ENCODE results near the gene NOL6. TPM values are rescaled to one million over a fixed set of nuclear protein-coding genes. Genes with fewer than 3 reads are reported as not detected.

Gene NOL6
- total RNA-seq, 2 donors from 2014 or later = 20.8 to 34.9 TPM

GRCh38 chr9:33446240-33446945 lies 27.3 kb downstream of the NOL6 start:
- Histone ChIP-seq H3K4me1 (ENCODE audit: control insufficient read depth in 1 of 2, low read depth in 2 of 2) (peaks cover 0 to 20% of the 10 kb centered on the region in 2 donors), H3K36me3 (no peaks in the 10 kb centered on the region), H3K4me3 (peak overlapping the region; percentile 72), H3K27me3 (replicated peaks; ENCODE audit: insufficient read depth) (no peaks in the 10 kb centered on the region), H3K9me3 (no peaks in the 10 kb centered on the region), H3K27ac (no peak overlapping the region)
- no peak for TF ChIP-seq CTCF (IDR thresholded peaks at IDR 0.05)
- DNase-seq (ENCODE audit: low spot score) (no peak), ATAC-seq (ENCODE audit: insufficient number of reproducible peaks, low FRiP score, low read depth) (no peak)

GRCh38 chr9:33445389-33446239 lies 28.1 kb downstream of the NOL6 start:
- H3K27ac ChIP-seq = no peak overlapping the region
- no peaks in the 10 kb centered on the region for H3K27me3 ChIP-seq (replicated peaks; ENCODE audit: insufficient read depth)

GRCh38 chr9:33443464-33444154 lies 30.1 kb downstream of the NOL6 start:
- H3K27me3 ChIP-seq (replicated peaks; ENCODE audit: insufficient read depth) = no peaks in the 10 kb centered on the region
- no peaks in the 10 kb centered on the region for H3K36me3 ChIP-seq
- H3K4me3 ChIP-seq = no peak overlapping the region
- no peak for ATAC-seq (ENCODE audit: insufficient number of reproducible peaks, low FRiP score, low read depth)
- DNase-seq (ENCODE audit: low spot score) = no peak
- no peak for TF ChIP-seq CTCF (IDR thresholded peaks at IDR 0.05)
- H3K4me1 ChIP-seq (ENCODE audit: control insufficient read depth in 1 of 2, low read depth in 2 of 2) = peaks cover 0 to 20% of the 10 kb centered on the region in 2 donors
- no peak overlapping the region for H3K27ac ChIP-seq
- H3K9me3 ChIP-seq = no peaks in the 10 kb centered on the region

More at GRCh38 chr9:33445389-33446239, 28.1 kb downstream of the NOL6 start:
- Histone ChIP-seq H3K4me1 (ENCODE audit: control insufficient read depth in 1 of 2, low read depth in 2 of 2) (peaks cover 0 to 20% of the 10 kb centered on the region in 2 donors), H3K9me3 (no peaks in the 10 kb centered on the region), H3K36me3 (no peaks in the 10 kb centered on the region), H3K4me3 (no peak overlapping the region)
- no peak for ATAC-seq (ENCODE audit: insufficient number of reproducible peaks, low FRiP score, low read depth)
- no peak for DNase-seq (ENCODE audit: low spot score)
- no peak for TF ChIP-seq CTCF (IDR thresholded peaks at IDR 0.05)

- TF ChIP-seq CTCF (IDR thresholded peaks at IDR 0.05) = no peak
- DNase-seq (ENCODE audit: low spot score) = no peak
Measured at GRCh38 chr9:33443047-33443446, 30.7 kb downstream of the NOL6 start.

GRCh38 chr9:33442125-33442524 lies 31.6 kb downstream of the NOL6 start:
- Histone ChIP-seq H3K36me3 (no peaks in the 10 kb centered on the region), H3K9me3 (no peaks in the 10 kb centered on the region), H3K27ac (no peak overlapping the region), H3K27me3 (replicated peaks; ENCODE audit: insufficient read depth) (no peaks in the 10 kb centered on the region), H3K4me1 (ENCODE audit: control insufficient read depth in 1 of 2, low read depth in 2 of 2) (peaks cover 0 to 10% of the 10 kb centered on the region in 2 donors), H3K4me3 (no peak overlapping the region)
- no peak for ATAC-seq (ENCODE audit: insufficient number of reproducible peaks, low FRiP score, low read depth)
- TF ChIP-seq CTCF (IDR thresholded peaks at IDR 0.05) = no peak
- no peak for DNase-seq (ENCODE audit: low spot score)

More at GRCh38 chr9:33443047-33443446, 30.7 kb downstream of the NOL6 start:
- H3K27me3 ChIP-seq (replicated peaks; ENCODE audit: insufficient read depth) = no peaks in the 10 kb centered on the region
- no peak overlapping the region for H3K27ac ChIP-seq
- ATAC-seq (ENCODE audit: insufficient number of reproducible peaks, low FRiP score, low read depth) = no peak
- no peak overlapping the region for H3K4me3 ChIP-seq
- no peaks in the 10 kb centered on the region for H3K36me3 ChIP-seq
- H3K9me3 ChIP-seq = no peaks in the 10 kb centered on the region
- H3K4me1 ChIP-seq (ENCODE audit: control insufficient read depth in 1 of 2, low read depth in 2 of 2) = peaks cover 0 to 17% of the 10 kb centered on the region in 2 donors

All from thoracic aorta (tissue), 2 donors.